HG03060 (cell line): ENCODE measurements around the gene MADCAM1.

Experiments used
- ATAC-seq: cut with Tn5 transposase; IDR thresholded peaks from one replicate; pipeline ENCODE4 v1.9.1; 2021; ENCODE audit warnings: low read depth, moderate number of reproducible peaks; ENCODE audit not compliant: unreplicated experiment

The MADCAM1 gene

DNA sequence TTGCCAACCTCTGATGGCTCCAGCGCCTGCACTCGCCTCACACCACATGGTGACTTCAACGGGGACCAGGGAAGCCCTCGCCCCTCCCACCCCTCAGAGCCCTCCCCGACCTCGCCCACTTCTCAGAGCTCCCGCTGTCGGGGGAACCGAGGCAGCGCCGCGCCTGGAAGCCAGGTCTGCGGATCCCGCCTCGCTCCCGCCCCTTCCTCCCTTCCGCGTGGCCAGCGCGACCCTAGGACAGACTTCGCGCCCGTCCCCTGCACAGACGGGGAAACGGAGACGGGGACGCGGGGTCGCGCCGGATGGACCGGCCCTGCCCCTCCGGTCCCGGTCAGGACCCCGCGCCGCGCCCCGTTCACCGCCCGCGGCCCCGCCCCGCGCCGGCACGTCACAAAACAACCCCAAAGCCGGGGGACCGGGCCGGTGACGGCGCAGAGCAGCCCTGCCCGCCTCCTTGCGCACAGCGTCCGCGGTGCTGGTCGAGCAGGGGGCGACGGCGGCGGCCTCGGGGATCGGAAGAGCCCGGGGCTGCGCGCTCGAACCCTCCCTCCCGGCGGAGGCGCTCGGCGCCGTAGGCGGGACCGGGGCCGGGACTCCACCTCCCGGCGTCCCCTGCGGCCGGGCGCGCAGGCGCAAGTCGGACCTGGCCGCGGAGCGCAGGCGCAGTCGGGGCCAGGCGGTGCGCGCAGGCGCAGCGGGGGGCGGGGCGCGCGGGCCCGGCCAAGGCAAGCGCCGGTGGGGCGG lies 34.9 kb downstream of the MADCAM1 start:
- ATAC-seq = no peak

- no peak for ATAC-seq
Observed at GRCh38 chr19:531753-532560, 35.7 kb downstream of the MADCAM1 start, which contains the start of gene CDC34. CDC34 (plus strand) TSS chr19:531760; CDS start chr19:531932, 172 bp downstream.

DNA sequence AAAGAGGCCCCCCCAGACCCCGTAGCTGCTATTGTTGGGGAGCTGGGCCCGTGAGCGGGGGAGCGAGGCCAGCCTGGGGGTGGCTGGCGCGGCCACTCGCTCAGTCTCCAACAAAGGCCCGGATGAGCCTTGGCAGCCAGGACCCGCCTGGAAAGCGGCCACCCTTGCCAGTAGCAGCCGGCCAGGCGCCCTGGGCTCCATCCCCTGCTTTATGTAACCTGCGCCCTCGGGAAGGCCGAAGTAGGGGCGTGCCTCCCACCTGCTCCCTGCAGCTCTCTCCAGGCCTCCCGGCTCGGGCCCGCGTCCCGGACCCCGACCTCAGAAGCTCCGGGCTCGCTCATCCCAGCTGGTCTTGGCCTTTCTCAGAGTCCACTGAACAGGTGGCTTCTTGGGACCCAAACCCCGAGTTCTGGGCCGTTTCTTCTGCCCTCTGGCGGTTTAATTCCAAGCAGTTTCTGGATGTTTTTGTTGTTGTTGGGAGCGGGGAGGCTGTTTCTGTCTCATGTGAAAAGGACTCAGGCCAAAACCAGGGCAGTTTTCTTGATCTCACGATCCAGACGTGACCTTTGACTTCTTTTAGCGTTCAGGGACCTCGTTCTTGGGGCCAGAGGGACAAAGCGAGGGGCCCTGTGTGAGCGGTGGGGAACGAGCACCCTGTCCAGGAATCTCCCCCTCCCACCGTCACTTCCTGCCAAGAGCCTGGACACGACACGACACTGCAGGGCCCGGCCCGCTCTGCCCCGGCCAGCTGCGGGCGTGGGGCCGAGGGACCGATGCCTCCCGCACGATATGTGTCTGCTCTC lies 36.5 kb downstream of the MADCAM1 start:
- no peak for ATAC-seq

GRCh38 chr19:533364-534058 lies 37.2 kb downstream of the MADCAM1 start:
- ATAC-seq = no peak

DNA sequence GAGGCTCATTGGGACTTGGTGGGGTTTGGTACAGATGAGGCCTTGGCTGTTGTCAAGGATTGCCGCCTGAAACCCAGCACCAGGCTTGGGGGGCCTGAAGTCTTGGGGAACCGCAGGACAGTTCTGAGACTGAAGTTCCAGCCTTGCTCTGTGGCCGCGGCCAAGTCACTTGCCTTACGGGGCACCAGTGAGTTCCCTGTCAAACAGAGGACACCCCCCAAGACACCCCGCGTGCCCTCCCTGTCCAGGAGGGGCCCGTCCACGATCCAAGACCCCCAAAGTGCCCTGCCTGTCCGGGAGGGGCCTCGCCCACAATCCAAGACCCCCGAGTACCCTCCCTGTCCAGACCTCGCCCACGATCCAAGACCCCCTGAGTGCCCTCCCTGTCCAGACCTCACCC lies 37.8 kb downstream of the MADCAM1 start:
- no peak for ATAC-seq

- no peak for ATAC-seq
Observed at GRCh38 chr19:535017-535835, 38.9 kb downstream of the MADCAM1 start.

DNA sequence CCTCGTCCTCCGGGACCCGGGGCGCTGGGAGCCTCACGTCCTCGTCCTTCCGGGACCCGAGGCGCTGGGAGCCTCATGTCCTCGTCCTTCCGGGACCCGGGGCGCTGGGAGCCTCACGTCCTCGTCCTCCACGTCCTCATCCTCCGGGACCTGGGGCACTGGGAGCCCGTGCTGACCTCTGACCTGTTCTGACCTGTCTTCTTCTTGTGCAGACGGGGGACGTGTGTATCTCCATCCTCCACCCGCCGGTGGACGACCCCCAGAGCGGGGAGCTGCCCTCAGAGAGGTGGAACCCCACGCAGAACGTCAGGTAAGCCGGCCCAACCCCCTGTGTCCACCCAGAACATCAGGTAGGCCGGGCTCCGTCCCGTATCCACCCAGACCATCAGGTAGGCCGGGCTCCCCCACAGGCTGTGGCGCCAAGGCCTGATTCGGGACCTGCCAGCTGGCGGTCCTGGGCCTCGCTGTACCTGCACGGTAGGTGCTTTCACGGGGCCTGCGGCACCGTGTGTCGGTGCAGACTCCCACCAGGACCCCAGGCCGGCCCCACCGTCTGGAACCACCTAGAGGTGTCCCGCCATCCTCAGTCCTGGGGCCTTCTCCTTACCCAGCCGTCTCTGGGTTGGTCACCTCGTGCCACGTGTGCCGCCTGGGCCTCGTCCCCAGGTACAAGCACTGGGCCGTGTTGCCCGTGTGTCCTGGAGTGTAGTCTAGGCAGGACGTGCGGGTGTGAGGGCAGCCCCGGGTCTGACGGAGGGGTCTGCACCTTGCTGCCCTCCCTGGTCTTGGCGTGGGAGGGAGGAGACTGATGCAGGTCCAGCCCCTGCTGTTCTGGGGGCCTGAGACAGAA lies 40.0 kb downstream of the MADCAM1 start:
- ATAC-seq = no peak

GRCh38 chr19:536881-537404 lies 40.7 kb downstream of the MADCAM1 start:
- no peak for ATAC-seq

DNA sequence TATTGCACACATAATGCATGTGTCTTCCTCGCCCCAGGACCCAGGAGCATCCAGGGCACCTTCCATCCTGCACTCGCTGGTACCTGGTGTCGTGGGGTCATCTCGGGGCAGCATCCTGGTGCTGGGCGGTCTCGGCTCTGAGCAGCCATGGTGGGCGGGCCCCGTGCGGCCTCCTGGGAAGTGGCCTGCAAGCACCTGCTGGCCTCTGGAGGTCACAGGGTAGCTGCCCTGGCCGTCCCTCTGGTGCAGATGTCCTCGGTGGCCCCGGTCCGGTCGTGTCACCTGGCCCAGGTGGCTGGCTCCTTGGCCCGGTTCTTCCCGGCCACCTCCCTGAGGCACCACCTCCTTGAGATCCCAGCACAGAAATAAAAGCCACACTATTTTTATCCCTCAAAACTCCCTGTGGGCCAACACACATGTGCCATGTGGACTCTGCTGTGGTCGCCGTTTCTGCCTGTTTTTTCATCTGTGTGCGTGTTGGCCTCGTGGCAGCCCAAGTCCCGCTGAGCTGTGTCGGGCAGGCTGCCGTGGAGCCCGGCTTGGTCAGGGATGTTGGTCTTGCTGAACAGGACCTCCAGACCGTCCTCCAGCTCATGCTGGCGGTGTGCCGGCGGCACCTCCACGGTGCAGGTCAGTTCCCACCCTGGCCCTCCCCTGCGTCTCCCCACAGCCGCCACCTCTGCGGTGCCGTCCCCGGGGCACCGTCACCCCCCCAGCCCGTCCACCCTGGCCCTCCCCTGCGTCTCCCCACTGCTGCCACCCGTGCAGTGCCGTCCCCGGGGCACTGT lies 42.5 kb downstream of the MADCAM1 start:
- no peak for ATAC-seq

GRCh38 chr19:539429-540030 lies 43.2 kb downstream of the MADCAM1 start:
- ATAC-seq = no peak

DNA sequence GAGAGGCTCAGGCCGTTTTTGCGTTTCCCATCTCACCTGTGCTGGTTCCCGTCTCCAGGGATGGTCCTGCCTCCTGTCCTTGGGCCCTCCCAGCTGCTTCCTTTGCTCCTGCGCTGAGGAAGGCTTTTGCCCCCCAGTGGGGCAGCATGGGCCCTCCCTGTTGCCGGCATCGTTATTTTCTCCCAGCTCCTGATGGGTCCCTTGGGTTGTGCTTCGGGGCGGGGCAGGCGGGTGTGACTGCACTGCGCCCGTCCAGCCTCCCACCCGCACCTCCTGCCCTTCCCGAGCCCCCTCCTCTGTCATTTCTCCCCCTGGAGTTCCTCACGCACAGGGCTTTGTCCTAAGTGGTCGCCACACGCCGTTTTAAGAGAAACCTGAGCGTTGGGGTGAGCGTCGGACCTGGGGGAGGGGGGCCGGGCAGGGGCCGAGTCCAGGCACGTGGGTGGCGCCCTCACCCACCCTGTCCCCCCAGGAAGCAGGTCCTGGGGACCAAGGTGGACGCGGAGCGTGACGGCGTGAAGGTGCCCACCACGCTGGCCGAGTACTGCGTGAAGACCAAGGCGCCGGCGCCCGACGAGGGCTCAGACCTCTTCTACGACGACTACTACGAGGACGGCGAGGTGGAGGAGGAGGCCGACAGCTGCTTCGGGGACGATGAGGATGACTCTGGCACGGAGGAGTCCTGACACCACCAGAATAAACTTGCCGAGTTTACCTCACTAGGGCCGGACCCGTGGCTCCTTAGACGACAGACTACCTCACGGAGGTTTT lies 44.8 kb downstream of the MADCAM1 start:
- no peak for ATAC-seq

DNA sequence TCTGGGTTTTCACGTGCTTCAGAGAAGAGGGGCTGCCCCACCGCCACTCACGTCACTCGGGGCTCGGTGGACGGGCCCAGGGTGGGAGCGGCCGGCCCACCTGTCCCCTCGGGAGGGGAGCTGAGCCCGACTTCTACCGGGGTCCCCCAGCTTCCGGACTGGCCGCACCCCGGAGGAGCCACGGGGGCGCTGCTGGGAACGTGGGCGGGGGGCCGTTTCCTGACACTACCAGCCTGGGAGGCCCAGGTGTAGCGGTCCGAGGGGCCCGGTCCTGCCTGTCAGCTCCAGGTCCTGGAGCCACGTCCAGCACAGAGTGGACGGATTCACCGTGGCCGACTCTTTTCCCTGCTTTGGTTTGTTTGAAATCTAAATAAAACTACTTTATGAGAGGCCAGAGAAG lies 45.4 kb downstream of the MADCAM1 start:
- no peak for ATAC-seq

DNA sequence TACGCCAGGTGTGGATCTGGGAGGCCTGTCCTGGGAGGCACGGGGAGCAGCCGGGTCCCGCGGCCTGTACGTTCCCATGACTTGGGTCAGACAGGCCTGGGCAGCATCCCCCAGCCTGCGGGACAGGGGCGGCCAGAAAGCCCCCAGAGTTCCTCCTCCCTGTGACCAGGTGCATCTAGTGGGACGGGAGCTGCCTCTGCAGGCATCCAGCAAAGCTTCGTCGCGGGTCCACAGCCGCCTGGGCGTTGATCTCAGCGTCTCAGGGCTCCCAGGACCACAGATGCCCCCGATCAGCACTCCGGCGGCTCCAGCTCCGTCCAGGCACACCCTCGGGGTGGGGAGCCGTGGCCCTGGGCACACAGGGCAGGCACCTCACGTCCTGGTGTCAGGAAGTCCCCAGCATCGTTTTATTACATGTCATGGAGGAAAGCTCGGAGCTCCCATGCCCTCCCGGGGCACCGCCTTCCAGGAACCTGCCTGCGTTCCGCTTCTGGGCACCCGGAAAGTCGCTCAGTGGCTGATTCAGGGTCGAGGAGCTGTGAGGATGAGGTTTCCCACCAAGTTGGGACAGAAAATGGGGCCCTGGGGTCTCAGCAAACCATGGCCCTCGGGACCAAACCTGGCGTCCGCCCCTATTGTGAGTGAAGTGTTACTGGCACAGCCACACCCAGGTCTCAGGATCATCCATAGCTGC lies 46.0 kb downstream of the MADCAM1 start:
- ATAC-seq = no peak

- no peak for ATAC-seq
Observed at GRCh38 chr19:543910-544608, 47.8 kb downstream of the MADCAM1 start, which contains the start of gene GZMM. GZMM (plus strand) TSS chr19:544053; CDS start chr19:544072, 19 bp downstream.

GRCh38 chr19:547117-547516 lies 50.8 kb downstream of the MADCAM1 start:
- no peak for ATAC-seq
